ENCODE measurements around the gene ORC1.
"Not testable (repeated sequence)": the region's sequence is repeated elsewhere in the genome, so short reads cannot be mapped to it uniquely, and the experiment has no call there.

Gene ORC1

DNA sequence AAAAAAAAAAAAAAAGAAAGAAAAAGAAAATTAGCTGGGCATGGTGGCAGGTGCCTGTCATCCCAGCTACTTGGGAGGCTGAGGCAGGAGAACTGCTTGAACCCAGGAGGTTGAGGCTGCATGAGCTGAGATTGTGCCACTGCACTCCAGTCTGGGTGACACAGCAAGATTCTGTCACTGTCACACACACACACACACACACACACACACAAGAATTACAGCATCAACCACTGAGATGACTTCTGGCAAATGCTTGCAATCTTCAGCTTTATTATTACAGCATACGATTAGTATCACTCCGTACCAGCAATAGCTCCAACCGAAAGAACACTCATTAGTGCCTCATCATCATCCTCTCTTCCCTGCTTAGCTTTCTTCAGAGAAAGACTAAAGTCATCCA is 4.6 kb downstream of the ORC1 start:
- FAIRE-seq (no peak), DNase-seq (ENCODE audit: extremely low spot score, insufficient read length, low read depth) (no peak)

DNA sequence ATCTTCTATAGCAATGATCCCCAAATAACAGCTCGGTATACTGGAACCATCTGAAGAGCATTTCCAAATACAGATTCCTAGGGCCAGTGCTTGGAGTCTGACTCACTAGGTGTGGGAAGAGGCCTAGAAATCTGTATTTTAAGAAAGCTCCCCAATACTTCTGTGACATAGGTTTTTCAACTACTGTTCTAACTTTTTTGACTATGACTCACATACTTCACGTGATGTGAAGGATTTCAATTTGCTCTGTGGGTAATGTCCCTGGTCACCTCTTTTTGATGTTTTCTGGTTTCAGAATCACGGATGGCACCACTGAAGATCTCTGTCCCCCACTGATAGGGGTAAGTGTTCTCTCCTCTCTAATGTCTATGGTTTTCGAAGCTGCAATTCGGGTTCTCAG is 11.0 kb downstream of the ORC1 start:
- DNase-seq (ENCODE audit: extremely low spot score, insufficient read length, low read depth): no peak
- no peak for FAIRE-seq

DNA sequence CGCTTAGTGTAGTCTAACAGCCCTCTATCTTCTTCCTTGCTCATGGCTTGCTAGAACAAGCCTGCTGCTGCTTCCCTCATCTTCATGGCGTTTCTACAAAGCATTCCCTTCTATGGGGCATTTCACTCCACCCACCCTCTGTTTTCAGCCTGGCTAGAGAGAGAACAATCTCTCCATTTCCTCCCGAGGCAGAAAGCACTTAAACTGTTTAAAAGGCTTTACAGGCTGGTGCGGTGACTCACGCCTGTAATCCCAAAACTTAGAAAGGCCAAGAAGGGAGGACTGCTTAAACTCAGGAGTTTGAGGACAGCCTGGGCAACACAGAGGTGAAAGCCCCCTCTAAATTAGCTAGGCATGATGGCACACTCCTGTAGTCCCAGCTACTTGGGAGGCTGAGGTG is 17.8 kb downstream of the ORC1 start:
- DNase-seq (ENCODE audit: extremely low spot score, insufficient read length, low read depth) (no peak), FAIRE-seq (no peak)

DNA sequence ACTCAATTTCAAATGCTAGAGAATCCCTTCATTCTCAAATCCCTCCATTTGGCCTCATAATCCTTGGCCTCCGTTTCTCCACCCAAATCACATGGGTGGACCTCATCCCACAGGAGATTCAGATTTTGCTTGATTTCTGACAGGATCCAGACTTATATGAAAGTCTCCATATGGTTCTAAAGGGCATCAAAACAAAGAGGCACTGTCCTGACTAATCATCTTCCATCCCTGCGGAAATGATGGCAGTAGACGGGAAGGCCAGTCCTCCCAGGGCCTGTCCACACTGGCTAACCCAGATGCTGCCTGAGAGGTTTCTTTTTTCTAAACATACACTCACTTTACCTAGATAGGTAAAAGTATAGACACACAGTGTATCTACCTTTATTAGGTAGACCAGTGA is 18.8 kb downstream of the ORC1 start:
- DNase-seq (ENCODE audit: extremely low spot score, insufficient read length, low read depth): no peak
- no peak for FAIRE-seq

DNA sequence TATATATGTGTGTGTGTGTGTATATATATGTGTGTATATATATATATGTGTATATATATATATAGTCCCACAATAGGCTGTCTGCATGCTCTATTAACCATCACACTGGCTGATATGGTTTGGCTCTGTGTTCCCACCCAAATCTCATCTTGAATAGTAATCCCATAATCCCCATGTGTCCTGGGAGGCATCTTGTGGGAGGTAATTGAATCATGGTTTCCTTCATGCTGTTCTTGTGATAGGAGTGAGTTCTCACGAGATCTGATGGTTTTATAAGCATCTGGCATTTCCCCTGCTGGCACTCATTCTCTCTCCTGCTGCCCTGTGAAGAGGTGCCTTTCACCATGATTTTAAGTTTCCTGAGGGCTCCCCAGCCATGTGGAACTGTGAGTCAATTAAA is 34.4 kb downstream of the ORC1 start:
- not testable (repeated sequence) for FAIRE-seq; DNase-seq (ENCODE audit: extremely low spot score, insufficient read length, low read depth)

DNA sequence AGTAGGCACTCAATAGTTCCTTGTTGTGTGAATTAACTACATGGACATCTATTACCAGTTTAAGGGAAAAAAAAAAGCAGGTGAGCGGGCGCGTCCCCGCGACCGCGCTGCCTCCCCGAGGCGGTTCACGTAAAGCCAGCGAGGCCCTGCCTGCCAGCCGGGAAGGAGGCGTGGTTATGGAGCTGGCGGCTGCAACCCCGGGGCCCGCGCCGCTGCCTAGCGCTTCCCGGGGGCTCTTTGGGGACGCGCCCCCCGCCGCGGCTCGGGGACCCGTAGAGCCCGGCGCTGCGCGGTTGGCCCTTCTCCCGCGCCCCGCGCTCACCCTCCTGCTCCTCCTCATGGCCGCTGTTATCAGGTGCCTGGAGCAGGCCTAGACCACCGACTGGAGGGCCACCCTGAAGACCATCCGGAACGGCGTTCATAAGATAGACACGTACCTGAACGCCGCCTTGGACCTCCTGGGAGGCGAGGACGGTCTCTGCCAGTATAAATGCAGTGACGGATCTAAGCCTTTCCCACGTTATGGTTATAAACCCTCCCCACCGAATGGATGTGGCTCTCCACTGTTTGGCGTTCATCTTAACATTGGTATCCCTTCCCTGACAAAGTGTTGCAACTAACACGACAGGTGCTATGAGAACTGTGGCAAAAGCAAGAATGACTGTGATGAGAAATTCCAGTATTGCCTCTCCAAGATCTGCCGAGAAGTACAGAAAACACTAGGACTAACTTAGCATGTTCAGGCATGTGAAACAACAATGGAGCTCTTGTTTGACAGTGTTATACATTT is 35.6 kb downstream of the ORC1 start:
- FAIRE-seq (peak; percentile 39), DNase-seq (ENCODE audit: extremely low spot score, insufficient read length, low read depth) (no peak)

DNA sequence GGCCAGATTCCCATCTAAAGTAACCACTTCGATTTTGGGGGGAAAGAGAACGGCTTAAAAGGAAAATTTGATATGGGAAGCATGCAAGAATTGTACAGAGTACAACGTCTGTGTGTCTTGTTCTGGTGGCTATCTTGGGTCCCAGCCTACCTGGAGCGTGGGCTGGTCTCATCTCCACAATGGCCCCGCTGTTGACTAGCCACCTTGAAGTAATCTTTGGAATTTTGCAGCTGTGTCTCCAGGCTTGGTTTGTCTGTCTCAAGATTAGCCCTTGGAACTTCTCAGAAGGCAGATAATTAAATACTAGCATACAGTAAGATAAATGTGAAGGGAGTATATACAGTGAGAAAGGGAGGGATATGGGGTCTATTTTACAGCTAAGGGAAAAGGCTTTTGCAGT is 37.0 kb downstream of the ORC1 start:
- FAIRE-seq (no peak), DNase-seq (ENCODE audit: extremely low spot score, insufficient read length, low read depth) (no peak)

DNA sequence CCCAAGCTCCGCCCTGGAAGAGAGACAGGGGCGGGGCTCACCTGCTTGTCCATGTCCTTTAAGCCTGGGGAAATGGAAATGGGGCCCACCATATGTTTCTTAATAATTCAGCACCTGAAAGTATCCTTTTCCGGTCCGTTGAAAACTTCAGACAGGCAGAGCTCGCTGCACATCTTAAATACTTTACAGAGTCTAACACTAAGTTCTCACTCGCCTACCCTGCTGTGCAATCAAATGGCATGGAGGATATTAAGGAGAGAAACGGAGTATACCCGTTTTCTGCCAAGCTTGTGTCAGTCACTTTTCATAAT is 37.8 kb downstream of the ORC1 start:
- FAIRE-seq: no peak
- no peak for DNase-seq (ENCODE audit: extremely low spot score, insufficient read length, low read depth)

DNA sequence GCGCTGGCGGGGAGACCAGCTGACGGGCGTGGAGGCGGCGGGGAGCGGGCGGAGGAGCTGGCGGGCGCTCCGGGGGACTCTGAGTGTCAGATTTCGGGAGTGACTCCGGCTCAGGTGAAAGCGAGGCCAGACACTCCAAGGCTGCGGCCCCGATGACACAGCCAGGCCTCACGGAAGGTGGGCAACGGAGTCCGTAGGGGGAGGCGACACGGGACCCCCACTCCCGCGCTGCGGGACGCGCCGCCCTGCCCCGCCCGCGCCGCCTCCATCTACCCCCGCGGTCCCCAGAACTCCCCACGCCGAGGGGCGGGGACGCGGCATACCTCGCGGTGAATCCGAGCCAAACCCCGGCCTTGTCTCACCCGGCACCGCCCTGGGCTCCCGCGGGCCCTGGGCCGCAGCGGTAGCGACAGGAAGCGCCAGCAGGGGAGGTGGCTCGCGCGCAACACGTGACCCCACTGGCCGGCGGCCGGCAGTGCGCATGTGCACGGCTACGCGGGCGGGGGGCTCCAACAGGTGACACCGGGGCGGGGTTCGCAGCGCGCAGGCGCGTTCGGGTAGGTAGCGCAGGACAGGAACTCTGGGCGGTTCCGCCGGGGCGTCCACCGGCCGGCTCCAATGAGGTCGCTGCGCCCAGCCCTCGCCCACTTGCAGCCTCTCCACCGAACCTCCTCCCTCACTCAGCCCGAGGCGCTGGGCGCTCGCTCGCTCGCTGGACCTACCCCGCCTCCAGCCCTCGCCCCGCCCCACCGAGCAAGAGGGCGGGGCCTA is 38.3 kb downstream of the ORC1 start, which contains the start of gene CC2D1B:
CC2D1B (minus strand) TSS at position 460 of the 771 bp plus-strand sequence. CDS start 1,585 bp downstream, outside the sequence.
- DNase-seq (ENCODE audit: extremely low spot score, insufficient read length, low read depth) (peak; percentile 100), FAIRE-seq (peak; percentile 95)

DNA sequence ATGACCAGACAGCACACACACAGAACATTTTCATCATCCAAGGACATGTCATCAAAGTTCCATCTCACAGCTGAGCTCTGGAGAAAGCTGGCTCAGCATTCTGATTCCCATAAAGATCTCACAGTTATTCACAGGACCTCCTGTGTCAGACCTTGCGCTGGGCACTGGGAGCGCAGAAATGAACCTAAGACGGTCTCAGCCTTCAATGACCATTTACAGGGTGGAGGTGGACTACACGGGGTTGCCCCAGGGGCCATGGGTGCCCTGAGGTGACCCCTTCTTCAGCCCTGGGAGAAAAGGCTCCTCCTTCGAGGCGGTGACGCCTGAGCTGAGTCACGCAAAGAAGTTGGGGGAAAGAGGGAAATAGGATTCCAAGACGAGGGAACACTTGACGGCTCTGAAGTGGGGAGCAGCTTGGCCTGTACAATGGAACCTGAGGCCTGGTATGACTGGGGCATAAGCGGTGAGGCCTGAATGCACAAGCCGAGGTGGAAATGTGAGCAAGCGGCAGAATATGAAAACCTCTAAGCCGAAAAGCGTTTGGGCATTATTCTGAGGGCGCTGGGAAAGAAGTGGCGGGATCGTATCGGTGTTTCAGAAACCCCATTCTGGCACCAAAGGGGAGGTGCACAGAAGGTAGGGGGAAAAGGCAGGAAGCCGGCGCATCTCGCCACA is 39.0 kb downstream of the ORC1 start:
- DNase-seq (ENCODE audit: extremely low spot score, insufficient read length, low read depth) (peak; percentile 39), FAIRE-seq (peak; percentile 68)

DNA sequence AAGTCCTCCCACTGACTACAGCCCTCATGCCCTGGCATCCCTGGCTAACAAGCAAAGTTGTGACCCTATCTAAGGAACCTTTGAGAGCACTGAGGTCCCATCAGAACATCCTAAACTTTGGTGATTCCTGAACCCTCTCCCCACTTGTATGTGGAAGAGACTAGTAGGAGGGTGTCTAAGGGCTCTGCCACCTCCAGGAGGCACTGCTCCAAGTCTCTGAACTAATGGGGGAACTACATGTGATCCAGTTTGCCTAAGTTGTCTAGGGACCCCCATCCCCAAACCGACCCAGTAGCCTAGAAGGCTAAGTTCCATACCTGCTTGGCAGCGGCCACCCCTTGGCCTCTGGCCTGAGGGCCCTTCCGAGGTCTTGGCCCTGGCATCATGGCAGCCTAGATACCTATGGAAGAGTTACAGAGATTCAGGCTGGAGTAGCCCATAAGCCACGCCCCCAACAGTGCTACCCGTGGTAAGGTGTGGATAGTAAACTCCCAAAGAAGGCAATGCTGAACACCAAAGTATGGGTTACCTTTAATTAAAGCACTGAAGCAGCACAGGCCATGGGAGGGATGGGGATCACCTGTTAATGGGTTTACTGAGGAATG is 39.9 kb downstream of the ORC1 start:
- no peak for DNase-seq (ENCODE audit: extremely low spot score, insufficient read length, low read depth)
- no peak for FAIRE-seq

DNA sequence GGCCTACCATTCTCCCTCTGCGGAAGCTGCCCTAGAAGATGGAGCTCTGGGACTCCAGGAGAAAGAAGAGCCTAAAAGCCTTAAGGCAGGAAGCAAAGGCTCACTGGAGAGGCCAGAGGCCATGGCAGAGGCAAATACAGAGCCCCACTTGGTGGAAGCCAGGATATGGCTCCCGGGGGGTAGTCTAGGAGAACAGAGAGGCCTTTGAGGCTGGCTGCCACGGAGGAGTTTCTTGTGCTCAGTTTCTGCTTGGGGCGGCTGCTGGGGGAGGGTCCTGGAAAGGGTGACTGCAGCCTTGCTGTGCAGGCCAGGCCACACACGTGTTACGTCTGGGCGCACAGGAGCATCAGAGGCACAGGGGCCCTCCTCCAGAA is 43.6 kb downstream of the ORC1 start:
- FAIRE-seq (no peak), DNase-seq (ENCODE audit: extremely low spot score, insufficient read length, low read depth) (no peak)

DNA sequence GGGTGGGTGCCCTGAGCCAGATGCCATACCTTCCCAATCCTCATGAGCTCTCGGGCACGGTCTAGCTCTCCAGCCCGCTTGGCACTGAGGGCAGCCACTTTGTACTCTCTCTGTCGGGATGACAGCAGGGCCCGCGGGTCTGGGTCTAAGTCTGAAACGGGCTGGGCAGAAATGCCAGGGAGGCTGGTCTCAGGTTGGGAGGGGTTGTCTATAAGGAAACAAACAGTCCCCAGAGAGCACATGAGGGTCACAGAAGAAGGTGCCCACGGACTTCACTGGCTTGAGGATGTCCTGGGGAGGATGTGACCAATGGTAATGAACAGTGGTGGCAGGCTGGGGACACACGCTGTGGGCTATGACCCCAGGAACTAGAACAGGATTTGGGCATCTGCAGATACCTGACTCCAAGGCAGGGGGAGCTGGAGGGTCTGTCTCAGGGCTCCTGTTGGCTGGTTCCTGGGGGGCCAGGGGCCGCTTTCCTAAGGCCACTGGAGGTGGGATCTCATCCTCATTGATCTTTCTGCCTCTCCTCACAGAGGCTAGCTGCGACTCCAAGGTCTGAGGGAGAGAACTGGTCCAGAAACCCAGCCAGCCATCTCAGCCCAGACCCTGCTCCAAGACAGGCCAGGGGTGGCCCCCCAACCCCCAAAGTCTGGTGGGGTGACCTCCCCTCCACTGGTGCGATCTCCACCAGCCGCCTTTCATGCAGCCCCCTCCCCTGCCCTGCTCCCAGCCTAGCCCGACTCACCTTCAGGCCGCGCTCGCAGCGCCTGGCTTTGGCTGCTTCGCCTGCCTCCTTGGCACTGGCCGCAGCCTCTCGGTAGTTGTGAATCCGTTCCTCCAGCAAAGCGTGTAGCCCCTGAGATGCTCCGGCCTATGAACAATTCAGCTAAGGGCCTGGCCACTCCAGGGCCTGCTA is 44.3 kb downstream of the ORC1 start:
- DNase-seq (ENCODE audit: extremely low spot score, insufficient read length, low read depth) (no peak), FAIRE-seq (no peak)

DNA sequence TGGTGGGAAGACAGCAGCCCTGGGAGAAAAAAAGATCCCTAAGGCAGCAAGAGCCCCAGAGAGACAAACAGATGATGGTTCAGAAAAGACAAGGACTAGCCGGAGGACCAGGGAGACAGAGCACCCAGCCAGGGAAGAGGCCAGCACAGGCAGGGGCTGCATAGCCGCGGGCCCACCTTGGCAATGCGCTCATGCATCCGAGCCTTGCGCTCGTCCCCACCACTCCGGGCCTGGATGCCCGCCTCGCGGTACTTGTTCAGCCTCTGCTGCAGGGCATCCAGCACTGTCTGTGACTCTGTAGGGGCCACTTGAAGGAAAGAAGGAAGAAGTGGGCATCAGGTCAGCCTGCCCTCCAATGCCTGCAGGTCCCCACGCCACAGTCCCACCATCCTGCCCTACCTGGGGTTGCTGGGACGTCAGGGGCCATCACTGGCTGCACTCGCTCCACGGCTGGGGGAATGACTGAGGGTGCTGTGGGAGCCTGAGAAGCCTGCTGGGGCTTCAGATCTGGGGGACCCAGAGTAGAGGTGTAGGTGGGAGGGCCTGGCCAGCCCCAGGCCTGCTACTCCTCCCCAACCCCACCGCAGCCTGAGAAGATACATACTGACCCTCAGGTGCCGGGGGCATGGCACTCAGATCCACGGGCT is 45.2 kb downstream of the ORC1 start:
- DNase-seq (ENCODE audit: extremely low spot score, insufficient read length, low read depth) (no peak), FAIRE-seq (no peak)

DNA sequence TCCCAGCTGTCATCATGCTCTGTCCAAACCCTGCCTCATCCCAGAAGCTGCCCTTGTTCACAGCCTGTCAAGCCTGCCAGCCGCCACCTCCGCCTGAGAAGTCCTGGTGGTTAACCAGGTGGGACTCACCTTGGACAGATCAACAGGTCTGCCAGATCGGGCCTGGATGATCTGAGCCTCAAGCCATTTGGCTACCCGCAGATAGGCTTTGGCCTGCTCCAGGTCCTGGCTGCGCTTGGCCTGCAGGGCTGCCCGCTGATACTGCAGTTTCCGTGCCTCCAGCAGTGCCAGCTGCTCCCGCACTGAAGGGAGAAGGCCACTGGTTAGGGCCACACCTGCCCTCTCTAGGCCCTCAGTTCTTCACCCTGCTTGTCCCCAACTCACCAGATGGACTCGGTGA is 46.8 kb downstream of the ORC1 start:
- FAIRE-seq (no peak), DNase-seq (ENCODE audit: extremely low spot score, insufficient read length, low read depth) (no peak)

DNA sequence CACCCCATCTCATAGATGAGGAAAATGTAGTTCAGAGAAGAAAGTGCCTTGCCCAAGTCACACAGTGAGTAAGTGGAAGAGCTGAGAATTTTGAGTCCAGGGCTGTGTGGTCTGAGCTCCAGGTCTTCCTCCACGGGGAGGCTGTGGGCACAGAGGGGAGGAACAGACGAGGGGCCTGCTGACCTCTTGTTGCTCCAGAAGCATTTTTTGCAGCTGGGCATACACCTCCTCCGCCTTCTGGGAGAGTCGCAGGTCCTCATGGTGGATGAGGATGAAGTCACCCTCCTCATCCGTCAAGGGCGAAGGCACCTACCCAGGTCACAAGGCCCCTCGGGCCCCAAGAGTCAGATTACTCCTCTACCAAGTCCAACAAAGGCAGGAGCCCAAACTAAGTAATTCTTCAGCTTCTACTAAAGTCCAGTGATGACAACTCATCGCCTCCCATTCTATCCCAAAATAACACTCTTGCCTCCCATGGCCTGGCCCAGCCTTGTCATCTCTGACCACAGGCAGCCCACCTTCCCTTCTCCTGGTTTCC is 47.3 kb downstream of the ORC1 start:
- no peak for DNase-seq (ENCODE audit: extremely low spot score, insufficient read length, low read depth)
- FAIRE-seq: no peak

DNA sequence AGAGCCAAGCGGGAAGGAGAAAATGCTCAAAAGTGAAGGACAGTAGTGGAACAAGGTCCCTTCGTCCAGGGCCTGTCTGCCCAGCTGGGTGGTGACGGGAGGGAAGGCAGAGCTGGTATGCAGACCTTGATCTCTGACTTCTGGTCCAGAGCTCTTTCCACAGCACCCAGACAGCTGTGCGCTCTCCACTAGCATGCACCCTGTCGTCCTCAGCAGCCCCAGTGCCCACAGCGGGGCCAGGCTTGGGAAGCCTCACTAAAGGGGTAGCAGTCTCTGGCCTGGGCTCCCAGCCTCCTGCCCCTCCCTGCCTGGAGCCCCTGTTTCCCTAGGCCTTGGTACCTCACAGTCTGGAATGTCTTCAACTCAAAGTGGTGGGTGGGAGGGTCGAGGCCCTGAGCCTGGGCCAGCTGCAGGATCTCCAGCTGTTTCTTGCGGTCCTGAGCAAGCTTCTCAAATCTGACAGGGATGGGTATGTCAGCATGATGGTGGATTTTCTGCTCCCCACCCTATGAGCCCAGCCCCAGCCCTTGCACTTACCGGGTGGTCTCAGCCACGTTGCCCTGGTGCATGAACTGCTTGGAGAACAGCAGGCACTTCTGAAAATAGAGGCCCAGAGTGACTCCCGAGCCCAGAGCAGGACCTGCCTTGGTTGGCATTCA is 48.2 kb downstream of the ORC1 start:
- DNase-seq (ENCODE audit: extremely low spot score, insufficient read length, low read depth): no peak
- FAIRE-seq: no peak

DNA sequence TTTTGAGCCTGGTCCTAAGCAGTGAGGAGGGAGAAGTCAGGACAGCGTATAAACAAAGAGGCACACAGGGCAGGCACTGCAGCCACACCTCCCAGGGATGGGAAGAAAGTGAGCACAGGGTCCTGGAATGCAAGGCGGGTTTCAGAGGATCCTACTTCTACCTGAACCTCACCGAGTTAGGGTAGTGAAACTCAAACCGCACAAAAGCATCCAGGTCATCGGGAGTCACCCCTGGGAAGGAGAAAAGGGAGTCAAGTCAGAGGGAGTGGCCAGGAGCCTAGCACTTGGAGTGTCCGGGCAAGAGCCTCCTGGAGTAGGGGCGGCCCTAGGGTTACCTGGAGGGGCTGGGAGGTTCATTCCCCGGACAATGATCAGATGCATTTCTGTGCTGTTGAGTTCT is 48.8 kb downstream of the ORC1 start:
- FAIRE-seq: no peak
- no peak for DNase-seq (ENCODE audit: extremely low spot score, insufficient read length, low read depth)

Measured in GM18507 (cell line).